Measurements from ENCODE around the gene UBE2G1. TPM values are rescaled to one million over a fixed set of nuclear protein-coding genes. Genes with fewer than 3 reads are reported as not detected.
"Not testable (repeated sequence)": the region's sequence is repeated elsewhere in the genome, so short reads cannot be mapped to it uniquely, and the experiment has no call there.

UBE2G1 gene
- total RNA-seq, 4 donors from 2014 or later = 16.5 to 51.8 (median 33.9) TPM

DNA sequence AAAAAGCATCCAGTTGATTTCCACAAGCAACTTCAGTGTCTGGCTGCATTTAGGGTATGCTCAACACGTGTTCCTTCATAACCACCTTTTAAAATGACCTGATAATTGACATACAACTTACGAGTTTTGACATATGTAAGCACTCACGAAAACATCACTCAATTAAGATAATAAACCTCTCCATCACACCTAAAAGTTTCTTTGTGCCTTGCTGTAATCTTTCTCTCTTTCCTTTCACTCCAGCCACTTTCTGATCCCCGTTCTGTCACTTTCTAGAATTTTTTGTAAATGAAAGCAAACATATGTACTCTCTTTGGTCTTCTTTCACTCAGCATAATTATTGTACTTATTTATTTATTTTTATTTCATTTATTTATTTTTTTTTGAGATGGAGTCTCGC lies 20.7 kb upstream of the UBE2G1 start:
- Histone ChIP-seq H3K4me1 (no peaks in the 10 kb centered on the region), H3K36me3 (no peaks in the 10 kb centered on the region), H3K9me3 (no peaks in the 10 kb centered on the region), H3K4me3 (no peak overlapping the region), H3K27me3 (no peaks in the 10 kb centered on the region), H3K27ac (no peak overlapping the region)
- intact Hi-C loops (cut with DNase I; ENCODE audit: low total_unique reads) = no loop called here
- TF ChIP-seq, protein P1, sequence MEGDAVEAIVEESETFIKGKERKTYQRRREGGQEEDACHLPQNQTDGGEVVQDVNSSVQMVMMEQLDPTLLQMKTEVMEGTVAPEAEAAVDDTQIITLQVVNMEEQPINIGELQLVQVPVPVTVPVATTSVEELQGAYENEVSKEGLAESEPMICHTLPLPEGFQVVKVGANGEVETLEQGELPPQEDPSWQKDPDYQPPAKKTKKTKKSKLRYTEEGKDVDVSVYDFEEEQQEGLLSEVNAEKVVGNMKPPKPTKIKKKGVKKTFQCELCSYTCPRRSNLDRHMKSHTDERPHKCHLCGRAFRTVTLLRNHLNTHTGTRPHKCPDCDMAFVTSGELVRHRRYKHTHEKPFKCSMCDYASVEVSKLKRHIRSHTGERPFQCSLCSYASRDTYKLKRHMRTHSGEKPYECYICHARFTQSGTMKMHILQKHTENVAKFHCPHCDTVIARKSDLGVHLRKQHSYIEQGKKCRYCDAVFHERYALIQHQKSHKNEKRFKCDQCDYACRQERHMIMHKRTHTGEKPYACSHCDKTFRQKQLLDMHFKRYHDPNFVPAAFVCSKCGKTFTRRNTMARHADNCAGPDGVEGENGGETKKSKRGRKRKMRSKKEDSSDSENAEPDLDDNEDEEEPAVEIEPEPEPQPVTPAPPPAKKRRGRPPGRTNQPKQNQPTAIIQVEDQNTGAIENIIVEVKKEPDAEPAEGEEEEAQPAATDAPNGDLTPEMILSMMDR (IDR thresholded peaks at IDR 0.05) = no peak
- no peak for TF ChIP-seq POLR2A (IDR thresholded peaks at IDR 0.05)
- no peak for DNase-seq

DNA sequence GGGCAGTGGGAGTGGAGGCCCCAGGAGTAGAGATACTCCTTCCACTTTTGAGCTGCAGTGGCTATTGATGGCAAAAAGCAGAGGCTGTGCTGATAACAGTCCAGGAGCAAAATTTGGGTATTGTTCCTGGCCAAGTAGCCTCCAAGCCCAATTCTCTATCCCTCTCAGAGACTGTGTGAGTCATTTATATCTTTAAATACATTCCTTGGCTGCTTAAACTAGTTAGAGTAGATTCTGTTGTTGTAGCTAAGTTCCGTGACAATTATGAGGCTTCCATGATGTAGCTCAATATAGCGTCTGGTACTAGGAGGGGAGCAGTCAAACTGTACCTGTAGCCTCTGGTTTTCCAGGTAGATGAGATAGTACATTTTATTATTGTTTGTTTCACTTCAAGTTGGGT lies 19.9 kb upstream of the UBE2G1 start:
- Histone ChIP-seq H3K4me3 (no peak overlapping the region), H3K27me3 (no peaks in the 10 kb centered on the region), H3K9me3 (no peaks in the 10 kb centered on the region), H3K27ac (no peak overlapping the region), H3K4me1 (no peaks in the 10 kb centered on the region), H3K36me3 (no peaks in the 10 kb centered on the region)
- TF ChIP-seq, protein P1 (IDR thresholded peaks at IDR 0.05) = no peak
- TF ChIP-seq POLR2A (IDR thresholded peaks at IDR 0.05) = no peak
- intact Hi-C loops (cut with DNase I; ENCODE audit: low total_unique reads) = no loop called here
- no peak for DNase-seq

DNA sequence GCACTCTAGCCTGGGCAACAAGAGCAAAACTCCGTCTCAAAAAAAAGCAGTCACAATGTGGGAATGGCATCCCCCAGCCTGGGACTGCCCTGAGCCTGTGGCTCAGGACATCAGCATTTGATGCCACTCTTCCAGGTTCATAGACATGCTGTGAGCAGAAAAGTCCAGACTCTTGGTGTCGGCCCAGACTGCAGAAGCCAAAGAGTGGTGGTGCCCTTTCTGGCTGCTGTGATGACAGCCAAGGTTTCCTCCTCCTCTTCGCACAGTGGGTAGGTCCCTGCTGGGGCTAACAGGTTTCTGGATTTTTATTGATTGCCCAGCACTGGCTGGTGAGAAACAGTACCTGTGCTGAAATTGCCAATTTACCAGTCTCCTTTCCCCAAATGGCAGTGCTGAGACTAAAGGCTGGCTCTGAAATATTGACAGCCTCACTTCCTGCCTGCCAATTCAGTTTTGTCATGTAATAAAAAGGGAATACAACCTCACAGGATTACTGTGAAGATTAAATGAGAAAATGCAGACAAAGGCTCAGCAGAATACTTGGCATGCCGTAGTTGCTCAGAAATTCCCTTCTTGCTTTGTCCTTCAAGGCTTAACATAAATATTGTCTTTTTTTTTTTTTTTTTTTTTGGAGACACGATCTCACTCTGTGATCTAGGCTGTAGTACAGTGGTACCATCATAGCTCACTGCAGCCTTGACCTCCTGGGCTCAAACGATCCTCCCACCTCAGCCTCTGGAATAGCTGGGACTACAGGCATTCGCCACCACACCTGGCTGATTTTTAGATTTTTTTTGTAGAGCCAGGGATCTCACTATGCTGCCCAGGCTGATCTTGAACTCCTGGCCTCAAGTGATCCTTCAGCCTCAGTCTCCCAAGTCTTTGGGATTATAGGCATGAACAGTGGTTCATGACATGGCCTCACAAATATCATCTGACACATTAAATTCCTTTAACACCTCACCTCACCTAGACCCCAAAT lies 15.5 kb upstream of the UBE2G1 start:
- no peak for DNase-seq
- TF ChIP-seq, protein P1 (IDR thresholded peaks at IDR 0.05) = no peak
- no peak for TF ChIP-seq POLR2A (IDR thresholded peaks at IDR 0.05)
- no peaks in the 10 kb centered on the region for H3K9me3 ChIP-seq
- H3K27me3 ChIP-seq = no peaks in the 10 kb centered on the region
- no peak overlapping the region for H3K4me3 ChIP-seq
- no peaks in the 10 kb centered on the region for H3K36me3 ChIP-seq
- intact Hi-C loops (cut with DNase I; ENCODE audit: low total_unique reads) = no loop called here
- no peak overlapping the region for H3K27ac ChIP-seq
- no peaks in the 10 kb centered on the region for H3K4me1 ChIP-seq

DNA sequence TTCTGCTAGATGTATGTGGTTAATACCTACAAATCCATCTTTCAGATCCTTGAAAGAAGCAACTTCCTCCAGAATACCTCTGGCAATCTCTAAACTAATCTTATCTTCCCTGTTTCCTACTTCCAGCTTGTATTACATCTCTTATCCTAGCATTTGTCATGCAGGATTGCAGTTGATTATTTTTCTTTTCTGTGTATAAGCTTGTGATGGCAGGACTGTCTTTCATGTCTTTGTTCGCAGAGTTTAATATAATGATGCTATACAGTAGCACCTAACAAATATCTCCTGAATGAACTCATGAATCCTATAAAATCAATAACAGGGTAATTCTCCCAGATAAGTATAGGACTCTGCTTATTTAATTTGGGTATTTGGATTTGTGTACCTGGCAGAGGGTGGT lies 12.2 kb upstream of the UBE2G1 start:
- TF ChIP-seq, protein P1 (IDR thresholded peaks at IDR 0.05) = no peak
- no peak for TF ChIP-seq POLR2A (IDR thresholded peaks at IDR 0.05)
- Histone ChIP-seq H3K36me3 (no peaks in the 10 kb centered on the region), H3K27me3 (no peaks in the 10 kb centered on the region), H3K9me3 (no peaks in the 10 kb centered on the region), H3K4me1 (no peaks in the 10 kb centered on the region), H3K4me3 (no peak overlapping the region), H3K27ac (no peak overlapping the region)
- DNase-seq = no peak
- intact Hi-C loops (cut with DNase I; ENCODE audit: low total_unique reads) = no loop called here

DNA sequence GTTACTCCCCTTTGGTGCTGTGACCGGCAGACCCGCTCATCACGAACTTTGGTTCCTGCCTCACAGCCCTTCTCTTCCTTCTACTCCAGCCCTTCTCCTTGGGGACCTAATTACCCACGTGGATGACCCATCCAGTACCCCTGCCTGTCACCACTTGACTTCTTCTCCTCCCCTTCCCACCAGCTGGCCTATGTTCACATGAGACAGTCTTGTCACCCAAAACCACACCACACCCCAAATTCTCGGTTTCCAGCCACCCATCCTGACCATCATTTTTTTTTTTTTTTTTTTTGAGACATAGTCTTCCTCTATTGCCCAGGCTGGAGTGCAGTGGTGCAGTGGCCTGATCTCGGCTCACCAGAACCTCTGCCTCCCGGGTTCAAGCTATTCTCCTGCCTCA lies 10.8 kb upstream of the UBE2G1 start:
- H3K27me3 ChIP-seq; H3K27ac ChIP-seq; H3K4me3 ChIP-seq; H3K4me1 ChIP-seq; H3K9me3 ChIP-seq; DNase-seq; intact Hi-C loops (cut with DNase I; ENCODE audit: low total_unique reads); H3K36me3 ChIP-seq: not testable (repeated sequence)

DNA sequence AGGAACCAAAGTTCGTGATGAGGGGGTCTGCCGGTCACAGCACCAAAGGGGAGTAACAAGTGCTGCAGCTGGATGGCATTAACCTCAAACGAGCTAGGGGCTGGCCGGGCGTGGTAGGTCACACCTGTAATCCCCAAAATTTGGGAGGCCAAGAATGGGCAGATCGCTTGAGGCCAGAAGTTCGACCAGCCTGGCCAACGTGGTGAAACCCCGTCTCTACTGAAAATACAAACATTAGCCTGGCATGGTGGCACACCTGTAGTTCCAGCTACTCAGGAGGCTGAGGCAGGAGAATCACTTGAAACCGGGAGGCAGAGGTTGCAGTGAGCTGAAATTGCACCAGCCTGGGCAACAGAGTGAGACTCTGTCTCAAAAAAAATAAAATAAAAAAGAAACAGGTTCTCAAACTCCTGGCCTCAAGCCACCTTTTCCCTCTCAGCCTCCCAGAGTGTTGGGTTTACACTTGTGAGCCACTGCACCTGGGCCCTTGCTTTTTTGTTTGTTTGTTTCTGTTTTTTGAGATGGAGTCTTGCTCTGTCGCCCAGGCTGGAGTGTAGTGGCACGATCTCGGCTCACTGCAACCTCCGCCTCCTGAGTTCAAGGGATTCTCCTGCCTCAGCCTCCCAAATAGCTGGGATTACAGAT lies 9.4 kb upstream of the UBE2G1 start:
- DNase-seq; H3K4me1 ChIP-seq; H3K36me3 ChIP-seq; H3K9me3 ChIP-seq; H3K27ac ChIP-seq; intact Hi-C loops (cut with DNase I; ENCODE audit: low total_unique reads); H3K27me3 ChIP-seq; H3K4me3 ChIP-seq: not testable (repeated sequence)
